AG04449 (cell line): ENCODE data around the gene ZNF217.
A peak's percentile ranks its signal among the peaks of the same experiment; 100 is the strongest.
"Not testable (repeated sequence)": the region's sequence is repeated elsewhere in the genome, so short reads cannot be mapped to it uniquely, and the experiment has no call there.

Source experiments
- CTCF ChIA-PET: fragments of 350-600 bp; formaldehyde crosslinking; extraction: SDS; loops from one replicate; lab custom pipeline; 2021; ENCODE audit warnings: antibody characterized with exemption; lab: Yijun Ruan, JAX
- POLR2A ChIA-PET: fragments of 400-600, 350-600 bp; formaldehyde crosslinking; extraction: SDS; loops from one replicate; lab custom pipeline; 2020; ENCODE audit warnings: antibody characterized with exemption, inconsistent platforms; lab: Yijun Ruan, JAX
- DNase-seq: peaks from one replicate; pipeline ENCODE4 v3.0.0-alpha.2; 2010; ENCODE audit warnings: low read depth, low spot score
- H3K4me3 ChIP-seq: 2 replicates; pipeline ENCODE4 v1.5.1; 2011; ENCODE audit warnings: low read depth, mild to moderate bottlenecking, control low read depth, low read length
- CTCF ChIP-seq: IDR thresholded peaks from one replicate; pipeline ENCODE4 v1.5.1; 2011; ENCODE audit warnings: mild to moderate bottlenecking, moderate library complexity, low read length, control low read depth, inconsistent platforms; ENCODE audit not compliant: insufficient read depth; ENCODE audit errors: missing control alignments

The ZNF217 gene

GRCh38 chr20:53590608-53591007, 3.0 kb downstream of the ZNF217 start:
- H3K4me3 ChIP-seq: peak overlapping the region; percentile 4; the same call in 1 of the 2 replicates
- POLR2A ChIA-PET, CTCF ChIA-PET, DNase-seq: not testable (repeated sequence)

GRCh38 chr20:53590122-53590521, 3.5 kb downstream of the ZNF217 start:
- H3K4me3 ChIP-seq, POLR2A ChIA-PET, DNase-seq, CTCF ChIA-PET: not testable (repeated sequence)

- DNase-seq, POLR2A ChIA-PET, CTCF ChIA-PET, H3K4me3 ChIP-seq: not testable (repeated sequence)
These were observed 4.1 kb downstream of the ZNF217 start for GRCh38 chr20:53589321-53590065.

GRCh38 chr20:53587157-53587703, 6.4 kb downstream of the ZNF217 start:
- not testable (repeated sequence) for DNase-seq, H3K4me3 ChIP-seq
- ChIA-PET POLR2A (interaction anchor here (1.0 kb wide), 1 partner anchor 205 kb away, joined by 3 read pairs; no protein-coding TSS in a partner anchor), CTCF (interaction anchor here (1.0 to 3.0 kb wide), 3 partner anchors 329 to 352 kb away, joined by 3 to 13 read pairs (median 4); no protein-coding TSS in a partner anchor)

GRCh38 chr20:53586640-53587039, 7.0 kb downstream of the ZNF217 start:
- POLR2A ChIA-PET: interaction anchor here (1.0 kb wide), 1 partner anchor 206 kb away, joined by 3 read pairs; no protein-coding TSS in a partner anchor

GRCh38 chr20:53585910-53586309, 7.7 kb downstream of the ZNF217 start:
- POLR2A ChIA-PET, DNase-seq, H3K4me3 ChIP-seq: not testable (repeated sequence)
- CTCF ChIA-PET: interaction anchor here (0.7 to 3.0 kb wide), 3 partner anchors 8 to 354 kb away, joined by 3 to 13 read pairs (median 4); no protein-coding TSS in a partner anchor

More at GRCh38 chr20:53586640-53587039, 7.0 kb downstream of the ZNF217 start:
- CTCF ChIA-PET: interaction anchor here (0.7 to 3.0 kb wide), 3 partner anchors 9 to 353 kb away, joined by 3 to 13 read pairs (median 4); no protein-coding TSS in a partner anchor
- no peak for TF ChIP-seq CTCF
- H3K4me3 ChIP-seq: no peak overlapping the region
- DNase-seq: no peak

- DNase-seq, POLR2A ChIA-PET: not testable (repeated sequence)
These were observed 8.6 kb downstream of the ZNF217 start for GRCh38 chr20:53585004-53585569.

GRCh38 chr20:53584550-53584913, 9.1 kb downstream of the ZNF217 start:
- POLR2A ChIA-PET, H3K4me3 ChIP-seq, DNase-seq: not testable (repeated sequence)
- CTCF ChIA-PET: interaction anchor here (0.6 to 3.0 kb wide), 2 partner anchors 331 to 356 kb away, joined by 3 to 13 read pairs; no protein-coding TSS in a partner anchor

More at GRCh38 chr20:53585004-53585569, 8.6 kb downstream of the ZNF217 start:
- CTCF ChIA-PET: interaction anchor here (0.6 to 3.0 kb wide), 2 partner anchors 331 to 355 kb away, joined by 3 to 13 read pairs; no protein-coding TSS in a partner anchor
- not testable (repeated sequence) for H3K4me3 ChIP-seq

GRCh38 chr20:53583660-53584549, 9.7 kb downstream of the ZNF217 start:
- not testable (repeated sequence) for H3K4me3 ChIP-seq, DNase-seq
- ChIA-PET POLR2A (interaction anchor here (1.0 kb wide), 1 partner anchor 190 kb away, joined by 4 read pairs; no protein-coding TSS in a partner anchor), CTCF (interaction anchor here (9.0 kb wide), 1 partner anchor 356 kb away, joined by 128 read pairs; no protein-coding TSS in a partner anchor)
